HT-29 (cell line): ENCODE data around the gene LRRN3. TPM values are rescaled to one million over a fixed set of nuclear protein-coding genes. Genes with fewer than 3 reads are reported as not detected.

Source experiments
- DNase-seq: peaks from one replicate; pipeline ENCODE4 v3.0.0-alpha.2; 2015; ENCODE audit warnings: low spot score
- total RNA-seq: library from RNA; depleted of rRNA; stranded (reverse); fragments of >200 nt; shearing (Covaris generic); gene quantifications from 2 replicates; pipeline ENCODE4 v1.2.3, GENCODE V29; 2014

LRRN3 gene
- total RNA-seq, 1 experiment from 2014 or later: not detected

GRCh38 chr7:111104710-111105109 is 13.8 kb downstream of the LRRN3 start:
- DNase-seq: no peak

- DNase-seq: no peak
Measured at GRCh38 chr7:111105269-111105668, 14.3 kb downstream of the LRRN3 start.

GRCh38 chr7:111107579-111107978 is 16.7 kb downstream of the LRRN3 start:
- no peak for DNase-seq

GRCh38 chr7:111108000-111108399 is 17.1 kb downstream of the LRRN3 start:
- DNase-seq: no peak

GRCh38 chr7:111108496-111108895 is 17.6 kb downstream of the LRRN3 start:
- DNase-seq: no peak

GRCh38 chr7:111112439-111112838 is 21.5 kb downstream of the LRRN3 start:
- DNase-seq: no peak

GRCh38 chr7:111113263-111114017 is 22.5 kb downstream of the LRRN3 start:
- DNase-seq: no peak

GRCh38 chr7:111115966-111116365 is 25.0 kb downstream of the LRRN3 start:
- DNase-seq: no peak

- DNase-seq: no peak
Measured at GRCh38 chr7:111126987-111127386, 36.1 kb downstream of the LRRN3 start.

GRCh38 chr7:111129435-111129834 is 38.5 kb downstream of the LRRN3 start:
- DNase-seq: no peak

- DNase-seq: no peak
Measured at GRCh38 chr7:111132833-111133232, 41.9 kb downstream of the LRRN3 start.

- DNase-seq: no peak
Measured at GRCh38 chr7:111137296-111138192, 46.6 kb downstream of the LRRN3 start.

- DNase-seq: peak; percentile 7
Measured at GRCh38 chr7:111138193-111138569, 47.3 kb downstream of the LRRN3 start.

- no peak for DNase-seq
Measured at GRCh38 chr7:111138586-111138985, 47.7 kb downstream of the LRRN3 start.

GRCh38 chr7:111140091-111140865 is 49.4 kb downstream of the LRRN3 start:
- DNase-seq: no peak

- no peak for DNase-seq
Measured at GRCh38 chr7:111145472-111145871, 54.5 kb downstream of the LRRN3 start.

- no peak for DNase-seq
Measured at GRCh38 chr7:111146136-111146535, 55.2 kb downstream of the LRRN3 start.

- no peak for DNase-seq
Measured at GRCh38 chr7:111147708-111148533, 57.0 kb downstream of the LRRN3 start.

- DNase-seq: no peak
Measured at GRCh38 chr7:111150709-111151108, 59.8 kb downstream of the LRRN3 start.

- no peak for DNase-seq
Measured at GRCh38 chr7:111159426-111159825, 68.5 kb downstream of the LRRN3 start.

GRCh38 chr7:111160297-111160696 is 69.4 kb downstream of the LRRN3 start:
- DNase-seq: no peak
